HepG2 (cell line): ENCODE results near the gene RAD51C. TPM values are rescaled to one million over a fixed set of nuclear protein-coding genes. Genes with fewer than 3 reads are reported as not detected.

ENCODE experiments used
- AHR ChIP-seq: IDR thresholded peaks from 2 replicates; pipeline ENCODE4 v1.6.1; 2018; ENCODE audit warnings: missing genetic modification reagents, missing compliant biosample characterization
- DMAP1 ChIP-seq: IDR thresholded peaks from 2 replicates; pipeline ENCODE4 v1.6.1; 2016
- MTF1 ChIP-seq: sonication (generic); formaldehyde crosslinking; IDR thresholded peaks from 2 replicates; pipeline ENCODE4 v1.5.0; 2020; ENCODE audit warnings: missing genetic modification reagents
- NFYC ChIP-seq: IDR thresholded peaks from 2 replicates; pipeline ENCODE4 v1.6.1; 2016; ENCODE audit warnings: missing genetic modification reagents, missing compliant biosample characterization
- NR2C2 ChIP-seq: sonication (generic); formaldehyde crosslinking; IDR thresholded peaks from 2 replicates; pipeline ENCODE4 v1.4.0; 2020; ENCODE audit warnings: missing genetic modification reagents, mild to moderate bottlenecking, moderate library complexity, borderline replicate concordance
- SALL1 ChIP-seq: sonication (generic); formaldehyde crosslinking; IDR thresholded peaks from 2 replicates; pipeline ENCODE4 v1.8.0; 2022; ENCODE audit warnings: mild to moderate bottlenecking, missing genetic modification reagents
- ZFP82 ChIP-seq: sonication (generic); formaldehyde crosslinking; IDR thresholded peaks from 2 replicates; pipeline ENCODE4 v1.5.1; 2020; ENCODE audit warnings: mild to moderate bottlenecking, missing genetic modification reagents, borderline replicate concordance
- ZNF121 ChIP-seq: sonication (generic); formaldehyde crosslinking; IDR thresholded peaks from 2 replicates; pipeline ENCODE4 v1.5.0; 2020; ENCODE audit warnings: mild to moderate bottlenecking, missing genetic modification reagents
- ZNF350 ChIP-seq: sonication (generic); formaldehyde crosslinking; IDR thresholded peaks from 2 replicates; pipeline ENCODE4 v1.4.0; 2020; ENCODE audit warnings: mild to moderate bottlenecking, low read depth, missing genetic modification reagents, borderline replicate concordance
- ZSCAN29 ChIP-seq: sonication (generic); formaldehyde crosslinking; conservative IDR thresholded peaks from 2 replicates; pipeline ENCODE4 v1.4.0; 2020; ENCODE audit warnings: mild to moderate bottlenecking, missing genetic modification reagents
- polyA plus RNA-seq, 8 experiments: library from polyadenylated mRNA; depleted of rRNA in 3 of 8; stranded (reverse) in 7 of 8; unstranded in 1 of 8; fragments of >200 nt; fragmentation: Illumina TruSeq in 4 of 8; extraction: Trizol in 4 of 8; gene quantifications; 2 replicates each; pipeline versions ENCODE4 v1.2.1 to v1.2.3, GENCODE V29; 2011 to 2016; ENCODE audit warnings: low read depth in 4 of 8, missing spikeins in 1 of 8, mixed read lengths in 1 of 8; ENCODE audit not compliant: insufficient read depth in 1 of 8
- total RNA-seq, 5 experiments: library from RNA; depleted of rRNA; stranded (reverse); fragments of >200 nt; fragmentation: Illumina TruSeq; extraction: Trizol; gene quantifications; 2 replicates each; pipeline ENCODE4 v1.2.3, GENCODE V29; 2016; ENCODE audit warnings: low read depth in 1 of 5
- TF ChIP-seq, protein P1 (sequence below): sonication (generic); formaldehyde crosslinking; IDR thresholded peaks from 2 replicates; pipeline ENCODE4 v1.4.0; 2020; ENCODE audit warnings: missing genetic modification reagents
- TF ChIP-seq, protein P2 (sequence below): sonication (generic); formaldehyde crosslinking; IDR thresholded peaks from 2 replicates; pipeline ENCODE4 v1.8.0; 2022; ENCODE audit warnings: mild to moderate bottlenecking, missing genetic modification reagents, moderate library complexity
- TF ChIP-seq, protein P3 (sequence below): sonication (generic); formaldehyde crosslinking; IDR thresholded peaks from 2 replicates; pipeline ENCODE4 v1.9.0; 2022; ENCODE audit warnings: missing genetic modification reagents, mild to moderate bottlenecking, borderline replicate concordance
- TF ChIP-seq, protein P4 (sequence below): sonication (generic); formaldehyde crosslinking; IDR thresholded peaks from 2 replicates; pipeline ENCODE4 v1.5.0; 2020; ENCODE audit warnings: missing genetic modification reagents

RAD51C gene
- total and polyA plus RNA-seq, 2 of the 13 experiments (the other 11 are each of a cell fraction or from before 2014, with no cell fraction given), result 38.5 to 106 TPM

DNA sequence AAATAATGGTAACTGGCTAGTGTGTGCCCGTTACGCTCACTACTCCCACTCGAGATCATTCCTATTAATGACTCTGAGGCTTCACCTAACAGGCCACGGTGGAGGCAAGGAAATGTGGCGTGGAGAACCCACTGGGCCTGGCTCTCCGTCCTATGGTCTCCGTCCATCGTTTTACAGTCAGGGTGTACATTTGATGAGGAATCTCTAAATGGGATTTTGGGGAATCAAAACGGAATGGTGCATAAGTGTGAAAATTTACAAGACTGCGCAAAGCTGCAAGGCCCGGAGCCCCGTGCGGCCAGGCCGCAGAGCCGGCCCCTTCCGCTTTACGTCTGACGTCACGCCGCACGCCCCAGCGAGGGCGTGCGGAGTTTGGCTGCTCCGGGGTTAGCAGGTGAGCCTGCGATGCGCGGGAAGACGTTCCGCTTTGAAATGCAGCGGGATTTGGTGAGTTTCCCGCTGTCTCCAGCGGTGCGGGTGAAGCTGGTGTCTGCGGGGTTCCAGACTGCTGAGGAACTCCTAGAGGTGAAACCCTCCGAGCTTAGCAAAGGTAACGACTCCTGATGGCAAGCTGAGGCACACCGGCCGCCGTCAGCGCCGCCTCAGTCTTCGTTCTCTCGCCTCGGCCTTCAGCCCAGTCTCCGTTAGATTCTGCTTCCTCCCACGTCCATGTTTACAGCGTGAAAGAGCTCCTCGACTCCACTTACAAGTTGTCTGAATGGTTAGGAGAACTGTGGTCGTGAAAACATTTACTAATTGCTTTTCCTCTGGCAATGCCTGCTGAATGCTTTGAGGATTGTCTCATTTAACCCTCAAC lies at the start of gene RAD51C (continued):
- TF ChIP-seq, protein P1, sequence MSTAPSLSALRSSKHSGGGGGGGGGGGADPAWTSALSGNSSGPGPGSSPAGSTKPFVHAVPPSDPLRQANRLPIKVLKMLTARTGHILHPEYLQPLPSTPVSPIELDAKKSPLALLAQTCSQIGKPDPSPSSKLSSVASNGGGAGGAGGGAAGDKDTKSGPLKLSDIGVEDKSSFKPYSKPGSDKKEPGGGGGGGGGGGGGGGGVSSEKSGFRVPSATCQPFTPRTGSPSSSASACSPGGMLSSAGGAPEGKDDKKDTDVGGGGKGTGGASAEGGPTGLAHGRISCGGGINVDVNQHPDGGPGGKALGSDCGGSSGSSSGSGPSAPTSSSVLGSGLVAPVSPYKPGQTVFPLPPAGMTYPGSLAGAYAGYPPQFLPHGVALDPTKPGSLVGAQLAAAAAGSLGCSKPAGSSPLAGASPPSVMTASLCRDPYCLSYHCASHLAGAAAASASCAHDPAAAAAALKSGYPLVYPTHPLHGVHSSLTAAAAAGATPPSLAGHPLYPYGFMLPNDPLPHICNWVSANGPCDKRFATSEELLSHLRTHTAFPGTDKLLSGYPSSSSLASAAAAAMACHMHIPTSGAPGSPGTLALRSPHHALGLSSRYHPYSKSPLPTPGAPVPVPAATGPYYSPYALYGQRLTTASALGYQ (CRISPR knock-in tag), result peak; percentile 80
- 0 out of 2 replicates have a peak, but pooled peaks have one; percentile 29 for TF ChIP-seq ZFP82 (CRISPR knock-in tag)
- peak; percentile 96 for TF ChIP-seq MTF1 (CRISPR knock-in tag)
- TF ChIP-seq ZNF121, result no peak
- TF ChIP-seq NFYC (CRISPR knock-in tag), result peak; percentile 62; the same call in 1 of the 2 replicates
- TF ChIP-seq DMAP1, result peak; percentile 89; the same call in 1 of the 2 replicates
- TF ChIP-seq AHR (CRISPR knock-in tag), result peak; percentile 96
- TF ChIP-seq, protein P2, sequence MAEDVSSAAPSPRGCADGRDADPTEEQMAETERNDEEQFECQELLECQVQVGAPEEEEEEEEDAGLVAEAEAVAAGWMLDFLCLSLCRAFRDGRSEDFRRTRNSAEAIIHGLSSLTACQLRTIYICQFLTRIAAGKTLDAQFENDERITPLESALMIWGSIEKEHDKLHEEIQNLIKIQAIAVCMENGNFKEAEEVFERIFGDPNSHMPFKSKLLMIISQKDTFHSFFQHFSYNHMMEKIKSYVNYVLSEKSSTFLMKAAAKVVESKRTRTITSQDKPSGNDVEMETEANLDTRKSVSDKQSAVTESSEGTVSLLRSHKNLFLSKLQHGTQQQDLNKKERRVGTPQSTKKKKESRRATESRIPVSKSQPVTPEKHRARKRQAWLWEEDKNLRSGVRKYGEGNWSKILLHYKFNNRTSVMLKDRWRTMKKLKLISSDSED (CRISPR knock-in tag), result 0 out of 2 replicates have a peak, but pooled peaks have one; percentile 76
- TF ChIP-seq NR2C2, result peak; percentile 89
- TF ChIP-seq, protein P3, sequence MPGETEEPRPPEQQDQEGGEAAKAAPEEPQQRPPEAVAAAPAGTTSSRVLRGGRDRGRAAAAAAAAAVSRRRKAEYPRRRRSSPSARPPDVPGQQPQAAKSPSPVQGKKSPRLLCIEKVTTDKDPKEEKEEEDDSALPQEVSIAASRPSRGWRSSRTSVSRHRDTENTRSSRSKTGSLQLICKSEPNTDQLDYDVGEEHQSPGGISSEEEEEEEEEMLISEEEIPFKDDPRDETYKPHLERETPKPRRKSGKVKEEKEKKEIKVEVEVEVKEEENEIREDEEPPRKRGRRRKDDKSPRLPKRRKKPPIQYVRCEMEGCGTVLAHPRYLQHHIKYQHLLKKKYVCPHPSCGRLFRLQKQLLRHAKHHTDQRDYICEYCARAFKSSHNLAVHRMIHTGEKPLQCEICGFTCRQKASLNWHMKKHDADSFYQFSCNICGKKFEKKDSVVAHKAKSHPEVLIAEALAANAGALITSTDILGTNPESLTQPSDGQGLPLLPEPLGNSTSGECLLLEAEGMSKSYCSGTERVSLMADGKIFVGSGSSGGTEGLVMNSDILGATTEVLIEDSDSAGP (CRISPR knock-in tag), result peak; percentile 92; the same call in 1 of the 2 replicates
- TF ChIP-seq ZSCAN29, result peak; percentile 80; the same call in 1 of the 2 replicates
- peak; percentile 95; the same call in 1 of the 2 replicates for TF ChIP-seq ZNF350 (CRISPR knock-in tag)
- TF ChIP-seq, protein P4, sequence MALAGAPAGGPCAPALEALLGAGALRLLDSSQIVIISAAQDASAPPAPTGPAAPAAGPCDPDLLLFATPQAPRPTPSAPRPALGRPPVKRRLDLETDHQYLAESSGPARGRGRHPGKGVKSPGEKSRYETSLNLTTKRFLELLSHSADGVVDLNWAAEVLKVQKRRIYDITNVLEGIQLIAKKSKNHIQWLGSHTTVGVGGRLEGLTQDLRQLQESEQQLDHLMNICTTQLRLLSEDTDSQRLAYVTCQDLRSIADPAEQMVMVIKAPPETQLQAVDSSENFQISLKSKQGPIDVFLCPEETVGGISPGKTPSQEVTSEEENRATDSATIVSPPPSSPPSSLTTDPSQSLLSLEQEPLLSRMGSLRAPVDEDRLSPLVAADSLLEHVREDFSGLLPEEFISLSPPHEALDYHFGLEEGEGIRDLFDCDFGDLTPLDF (CRISPR knock-in tag), result peak; percentile 96
- peak; percentile 93 for TF ChIP-seq SALL1 (CRISPR knock-in tag)
